H9 (cell line): ENCODE results near the gene CHMP6. TPM values are rescaled to one million over a fixed set of nuclear protein-coding genes. Genes with fewer than 3 reads are reported as not detected.

Source experiments
- DNase-seq: peaks from one replicate; pipeline ENCODE4 v3.0.0-alpha.2; 2017
- H2AFZ ChIP-seq: one replicate; pipeline ENCODE4 v1.6.1; 2013; ENCODE audit warnings: mild to moderate bottlenecking, low read length, control low read depth, moderate library complexity
- H2AK5ac ChIP-seq: 2 replicates; pipeline ENCODE4 v1.6.1; 2013; ENCODE audit warnings: low read length, control low read depth, mixed read lengths; ENCODE audit not compliant: insufficient read length
- H2BK120ac ChIP-seq: one replicate; pipeline ENCODE4 v1.6.1; 2013; ENCODE audit warnings: low read depth, mild to moderate bottlenecking, low read length, control low read depth, inconsistent platforms; ENCODE audit not compliant: poor library complexity, severe bottlenecking
- H2BK12ac ChIP-seq: 2 replicates; pipeline ENCODE4 v1.6.1; 2013; ENCODE audit warnings: low read length, control low read depth, mixed read lengths, low read depth; ENCODE audit not compliant: insufficient read length
- H2BK15ac ChIP-seq: 2 replicates; pipeline ENCODE4 v1.6.1; 2013; ENCODE audit warnings: low read depth, low read length, control low read depth
- H2BK20ac ChIP-seq: one replicate; pipeline ENCODE4 v1.6.1; 2013; ENCODE audit warnings: low read depth, mild to moderate bottlenecking, low read length, control low read depth, inconsistent platforms; ENCODE audit not compliant: poor library complexity, severe bottlenecking
- H2BK5ac ChIP-seq: 2 replicates; pipeline ENCODE4 v1.6.1; 2013; ENCODE audit warnings: low read length, control low read depth, mixed read lengths; ENCODE audit not compliant: insufficient read length
- H3K14ac ChIP-seq: 2 replicates; pipeline ENCODE4 v1.6.1; 2013; ENCODE audit warnings: low read length, control low read depth; ENCODE audit not compliant: insufficient read depth
- H3K18ac ChIP-seq: 2 replicates; pipeline ENCODE4 v1.6.1; 2013; ENCODE audit warnings: low read depth, mild to moderate bottlenecking, mixed read lengths, low read length, control low read depth; ENCODE audit not compliant: insufficient read length
- H3K23ac ChIP-seq: 2 replicates; pipeline ENCODE4 v1.6.1; 2013; ENCODE audit warnings: low read length, control low read depth, mixed read lengths, low read depth; ENCODE audit not compliant: insufficient read length
- H3K23me2 ChIP-seq: 2 replicates; pipeline ENCODE4 v1.6.1; 2013; ENCODE audit warnings: low read depth, mild to moderate bottlenecking, mixed read lengths, low read length, control low read depth; ENCODE audit not compliant: insufficient read length, poor library complexity, severe bottlenecking
- H3K27ac ChIP-seq: 2 replicates; pipeline ENCODE4 v1.5.1; 2013; ENCODE audit warnings: low read length, control low read depth, mixed read lengths, low read depth; ENCODE audit not compliant: insufficient read length
- H3K27me3 ChIP-seq: 2 replicates; pipeline ENCODE4 v1.6.1; 2013; ENCODE audit warnings: low read length, control low read depth, inconsistent platforms; ENCODE audit not compliant: insufficient read depth
- H3K4ac ChIP-seq: 2 replicates; pipeline ENCODE4 v1.6.1; 2013; ENCODE audit warnings: low read depth, mild to moderate bottlenecking, control low read depth, inconsistent platforms, low read length, moderate library complexity
- H3K4me1 ChIP-seq: 2 replicates; pipeline ENCODE4 v1.6.1; 2013; ENCODE audit warnings: low read length, control low read depth, inconsistent platforms; ENCODE audit not compliant: insufficient read depth
- H3K4me2 ChIP-seq: 2 replicates; pipeline ENCODE4 v1.6.1; 2013; ENCODE audit warnings: low read length, control low read depth, mixed read lengths; ENCODE audit not compliant: insufficient read length, insufficient read depth
- H3K56ac ChIP-seq: 2 replicates; pipeline ENCODE4 v1.6.1; 2013; ENCODE audit warnings: low read depth, mild to moderate bottlenecking, mixed read lengths, low read length, control low read depth; ENCODE audit not compliant: insufficient read length
- H3K79me1 ChIP-seq: 2 replicates; pipeline ENCODE4 v1.6.1; 2013; ENCODE audit warnings: low read depth, mild to moderate bottlenecking, moderate library complexity, low read length, control low read depth, inconsistent platforms; ENCODE audit not compliant: insufficient read depth, poor library complexity, severe bottlenecking
- H3K79me2 ChIP-seq: 2 replicates; pipeline ENCODE4 v1.6.1; 2013; ENCODE audit warnings: low read length, control low read depth, inconsistent platforms; ENCODE audit not compliant: insufficient read depth
- H3K9ac ChIP-seq: 2 replicates; pipeline ENCODE4 v1.6.1; 2013; ENCODE audit warnings: low read length, control low read depth, mixed read lengths; ENCODE audit not compliant: insufficient read length; ENCODE audit errors: extremely low read depth
- H3K9me3 ChIP-seq: one replicate; pipeline ENCODE4 v1.6.1; 2013; ENCODE audit warnings: low read depth, low read length, inconsistent platforms; ENCODE audit not compliant: control insufficient read depth
- H3T11ph ChIP-seq: one replicate; pipeline ENCODE4 v1.6.1; 2013; ENCODE audit warnings: mild to moderate bottlenecking, low read length, control low read depth, inconsistent platforms
- H4K20me1 ChIP-seq: one replicate; pipeline ENCODE4 v1.6.1; 2013; ENCODE audit not compliant: control insufficient read depth, insufficient read length, insufficient read depth
- H4K5ac ChIP-seq: 2 replicates; pipeline ENCODE4 v1.6.1; 2013; ENCODE audit warnings: low read depth, mild to moderate bottlenecking, mixed read lengths, low read length, control low read depth; ENCODE audit not compliant: insufficient read length
- H4K8ac ChIP-seq: replicated peaks from 2 replicates; pipeline ENCODE4 v1.6.1; 2013; ENCODE audit warnings: low read length, control low read depth, mixed read lengths, low read depth; ENCODE audit not compliant: insufficient read length
- H4K91ac ChIP-seq: 2 replicates; pipeline ENCODE4 v1.6.1; 2013; ENCODE audit warnings: low read depth, mild to moderate bottlenecking, moderate library complexity, mixed read lengths, low read length, control low read depth; ENCODE audit not compliant: insufficient read length
- H3K27ac Mint-ChIP-seq, 3 experiments: 2 replicates in 2 of 3; 3 replicates in 1 of 3; pipeline ENCODE4 v1.8.0; 2020 to 2021; ENCODE audit warnings: mixed read lengths in 3 of 3, mild to moderate bottlenecking in 1 of 3, moderate library complexity in 1 of 3
- H3K27me3 Mint-ChIP-seq: 2 replicates; pipeline ENCODE4 v1.8.0; 2021; ENCODE audit warnings: low read depth, mild to moderate bottlenecking, moderate library complexity, mixed read lengths
- H3K36me3 Mint-ChIP-seq, 3 experiments: 2 replicates in 2 of 3; 3 replicates in 1 of 3; pipeline ENCODE4 v1.8.0; 2020 to 2021; ENCODE audit warnings: low read depth in 3 of 3, mixed read lengths in 3 of 3; ENCODE audit not compliant: insufficient read depth in 1 of 3
- H3K4me1 Mint-ChIP-seq, 2 experiments: 2 replicates each; pipeline ENCODE4 v1.8.0; 2020; ENCODE audit warnings: mixed read lengths in 2 of 2
- H3K4me3 Mint-ChIP-seq, 2 experiments: 2 replicates in 1 of 2; 3 replicates in 1 of 2; pipeline ENCODE4 v1.8.0; 2020 to 2021; ENCODE audit warnings: mild to moderate bottlenecking in 2 of 2, mixed read lengths in 2 of 2, moderate library complexity in 1 of 2
- H3K9me3 Mint-ChIP-seq, 2 experiments: 2 replicates in 1 of 2; 3 replicates in 1 of 2; pipeline ENCODE4 v1.8.0; 2020; ENCODE audit warnings: mild to moderate bottlenecking in 2 of 2, mixed read lengths in 2 of 2, moderate library complexity in 1 of 2
- CTCF ChIP-seq: fragments of 200-600 bp; sonication (generic); conservative IDR thresholded peaks from 3 replicates; pipeline ENCODE4 v1.8.0; 2021; ENCODE audit warnings: antibody characterized with exemption, mild to moderate bottlenecking
- WGBS: extraction: QIAGEN DNeasy Blood & Tissue Kit; methylation state at CpG from one replicate; pipeline ENCODE4 v1.1.7; 2013; ENCODE audit warnings: missing lambda C conversion rate, low lambda C conversion rate, mixed read lengths; ENCODE audit not compliant: insufficient read length; ENCODE audit errors: extremely low coverage; 5-methylcytosine and 5-hydroxymethylcytosine counted together
- total RNA-seq: library from RNA; stranded (reverse); gene quantifications from 2 replicates; pipeline ENCODE4 v1.2.1, GENCODE V29; 2021

The CHMP6 gene
- total RNA-seq, 1 experiment from 2014 or later: 23.4 TPM

GRCh38 chr17:81020443-81020766 is 28.8 kb downstream of the CHMP6 start:
- H3K27ac Mint-ChIP-seq: no peak overlapping the region
- no CpG with 5 or more reads among the region's 11 CpGs for WGBS
- H4K91ac ChIP-seq: no peak overlapping the region
- DNase-seq: no peak
- no peak overlapping the region for H3K4me2 ChIP-seq
- H2BK20ac ChIP-seq: no peak overlapping the region
- H3K4me1 ChIP-seq: no peaks in the 10 kb centered on the region
- H3K56ac ChIP-seq: no peak overlapping the region
- H3K27me3 ChIP-seq: no peaks in the 10 kb centered on the region
- H3T11ph ChIP-seq: no peak overlapping the region
- no peak overlapping the region for H3K14ac ChIP-seq
- no peak overlapping the region for H2AFZ ChIP-seq
- H3K79me2 ChIP-seq: no peaks in the 10 kb centered on the region
- H3K27me3 Mint-ChIP-seq: peaks cover 34% of the 10 kb centered on the region
- H3K23me2 ChIP-seq: peaks cover 2% of the 10 kb centered on the region
- H3K9me3 Mint-ChIP-seq: peaks cover 4 to 6% of the 10 kb centered on the region in 2 experiments; a peak in 2 of 5 replicates
- H3K23ac ChIP-seq: no peak overlapping the region
- no peak overlapping the region for H2BK120ac ChIP-seq
- H4K5ac ChIP-seq: no peak overlapping the region
- no peak overlapping the region for H2AK5ac ChIP-seq
- no peak for TF ChIP-seq CTCF
- H2BK5ac ChIP-seq: no peak overlapping the region
- no peak overlapping the region for H3K9ac ChIP-seq
- H3K9me3 ChIP-seq: no peaks in the 10 kb centered on the region
- peaks cover 13 to 27% of the 10 kb centered on the region in 2 experiments for H3K4me1 Mint-ChIP-seq
- no peak overlapping the region for H4K8ac ChIP-seq
- no peaks in the 10 kb centered on the region for H4K20me1 ChIP-seq
- H3K27ac ChIP-seq: no peak overlapping the region
- H3K18ac ChIP-seq: no peak overlapping the region
- no peaks in the 10 kb centered on the region for H3K79me1 ChIP-seq
- no peaks in the 10 kb centered on the region for H3K36me3 Mint-ChIP-seq
- no peak overlapping the region for H2BK12ac ChIP-seq
- H3K4me3 Mint-ChIP-seq: no peak overlapping the region
- H3K4ac ChIP-seq: no peak overlapping the region
- H2BK15ac ChIP-seq: no peak overlapping the region
